SKM-1 treated with dmso at 0.1 percent for 144 hours (cell line): ENCODE measurements around the gene FBXL13.
"Not testable (repeated sequence)": the region's sequence is repeated elsewhere in the genome, so short reads cannot be mapped to it uniquely, and the experiment has no call there.

Experiments used
- DNase-seq: peaks from one replicate; lab custom pipeline; 2025; ENCODE audit not compliant: unreplicated experiment; lab: John Stamatoyannopoulos, UW

Gene FBXL13

GRCh38 chr7:103031024-103031423 lies 43.6 kb downstream of the FBXL13 start:
- no peak for DNase-seq

GRCh38 chr7:103025341-103025740 lies 49.3 kb downstream of the FBXL13 start:
- peak; percentile 25 for DNase-seq

- DNase-seq: not testable (repeated sequence)
Observed at GRCh38 chr7:103023578-103023977, 51.0 kb downstream of the FBXL13 start.

GRCh38 chr7:103021490-103021889 lies 53.1 kb downstream of the FBXL13 start:
- DNase-seq: not testable (repeated sequence)

- not testable (repeated sequence) for DNase-seq
Observed at GRCh38 chr7:103020876-103021275, 53.7 kb downstream of the FBXL13 start.

GRCh38 chr7:103018295-103018694 lies 56.3 kb downstream of the FBXL13 start:
- not testable (repeated sequence) for DNase-seq

GRCh38 chr7:103011650-103012049 lies 62.9 kb downstream of the FBXL13 start:
- DNase-seq: no peak

- DNase-seq: no peak
Observed at GRCh38 chr7:103010211-103010610, 64.4 kb downstream of the FBXL13 start.

- DNase-seq: no peak
Observed at GRCh38 chr7:103009466-103010185, 65.0 kb downstream of the FBXL13 start.

GRCh38 chr7:103003004-103003403 lies 71.6 kb downstream of the FBXL13 start:
- DNase-seq: no peak

GRCh38 chr7:103001210-103001609 lies 73.4 kb downstream of the FBXL13 start:
- DNase-seq: no peak

GRCh38 chr7:102996957-102997356 lies 77.6 kb downstream of the FBXL13 start:
- no peak for DNase-seq

- DNase-seq: not testable (repeated sequence)
Observed at GRCh38 chr7:102995609-102996008, 79.0 kb downstream of the FBXL13 start.

GRCh38 chr7:102994567-102994966 lies 80.0 kb downstream of the FBXL13 start:
- DNase-seq: no peak

GRCh38 chr7:102993718-102994029 lies 80.9 kb downstream of the FBXL13 start:
- DNase-seq: no peak

- DNase-seq: no peak
Observed at GRCh38 chr7:102992938-102993717, 81.5 kb downstream of the FBXL13 start.

GRCh38 chr7:102992509-102992937 lies 82.1 kb downstream of the FBXL13 start:
- no peak for DNase-seq

GRCh38 chr7:102991540-102992214 lies 82.9 kb downstream of the FBXL13 start:
- DNase-seq: no peak

- peak; percentile 36 for DNase-seq
Observed at GRCh38 chr7:102991077-102991539, 83.5 kb downstream of the FBXL13 start.

GRCh38 chr7:102990642-102991041 lies 84.0 kb downstream of the FBXL13 start:
- DNase-seq: no peak

GRCh38 chr7:102988631-102989560 lies 85.7 kb downstream of the FBXL13 start:
- DNase-seq: no peak
